ENCODE results near the gene SFXN5. TPM values are rescaled to one million over a fixed set of nuclear protein-coding genes. Genes with fewer than 3 reads are reported as not detected.

Gene SFXN5
- total RNA-seq, 1 experiment from 2014 or later, result 25.9 TPM

DNA sequence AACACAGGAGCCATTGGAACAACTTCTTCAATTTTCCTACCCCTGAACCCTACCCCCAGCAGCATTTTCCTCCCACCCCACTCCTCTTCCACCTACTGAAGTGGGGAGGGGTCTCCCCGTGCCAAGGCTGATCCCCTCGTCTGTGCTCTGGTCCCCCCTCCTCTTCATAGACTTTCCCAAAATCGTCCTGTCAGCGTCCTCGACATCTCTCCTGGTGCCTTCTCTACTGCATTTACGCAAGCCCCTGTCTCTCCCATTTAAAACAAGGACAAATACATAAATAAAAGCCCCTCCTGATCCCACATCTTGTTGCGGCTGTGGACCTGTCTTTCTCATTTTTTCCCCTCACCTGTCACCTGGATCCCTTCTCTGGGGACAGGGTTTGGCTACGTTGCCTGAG lies 112.0 kb downstream of the SFXN5 start:
- no peak for ATAC-seq
- Mint-ChIP-seq H3K4me3 (no peak overlapping the region), H3K27me3 (ENCODE audit: low read depth) (peaks cover 7% of the 10 kb centered on the region), H3K9me3 (no peaks in the 10 kb centered on the region), H3K36me3 (peaks cover 8% of the 10 kb centered on the region), H3K4me1 (peaks cover 49% of the 10 kb centered on the region), H3K27ac (0 out of 2 replicates have a peak overlapping the region, but pooled peaks have one; percentile 9)
- POLR2A ChIA-PET, result no interaction called here
- no peak for TF ChIP-seq HMGXB4 (CRISPR knock-in tag; IDR thresholded peaks at IDR 0.05)
- TF ChIP-seq TP53 (CRISPR knock-in tag; IDR thresholded peaks at IDR 0.05), result no peak
- no peak for TF ChIP-seq ATF1 (CRISPR knock-in tag; IDR thresholded peaks at IDR 0.05)
- TF ChIP-seq ZNF138 (CRISPR knock-in tag; conservative IDR thresholded peaks at IDR 0.05), result no peak
- no peak for TF ChIP-seq ESRRA (CRISPR knock-in tag; IDR thresholded peaks at IDR 0.05; ENCODE audit: borderline replicate concordance)
- no peak for TF ChIP-seq GTF2I (CRISPR knock-in tag; conservative IDR thresholded peaks at IDR 0.05)
- TF ChIP-seq, protein P1, sequence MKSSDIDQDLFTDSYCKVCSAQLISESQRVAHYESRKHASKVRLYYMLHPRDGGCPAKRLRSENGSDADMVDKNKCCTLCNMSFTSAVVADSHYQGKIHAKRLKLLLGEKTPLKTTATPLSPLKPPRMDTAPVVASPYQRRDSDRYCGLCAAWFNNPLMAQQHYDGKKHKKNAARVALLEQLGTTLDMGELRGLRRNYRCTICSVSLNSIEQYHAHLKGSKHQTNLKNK (CRISPR knock-in tag; IDR thresholded peaks at IDR 0.05), result no peak
- TF ChIP-seq GRHL2 (CRISPR knock-in tag; IDR thresholded peaks at IDR 0.05; ENCODE audit: insufficient replicate concordance, severe bottlenecking), result no peak
- no peak for TF ChIP-seq KAT7 (CRISPR knock-in tag; IDR thresholded peaks at IDR 0.05; ENCODE audit: borderline replicate concordance)
- no peak for TF ChIP-seq NR3C1 (CRISPR knock-in tag; conservative IDR thresholded peaks at IDR 0.05; ENCODE audit: low read depth)
- TF ChIP-seq ZNF396 (CRISPR knock-in tag; IDR thresholded peaks at IDR 0.05; ENCODE audit: borderline replicate concordance), result no peak
- no peak for TF ChIP-seq NFYB (CRISPR knock-in tag; conservative IDR thresholded peaks at IDR 0.05; ENCODE audit: low read depth)
- TF ChIP-seq CBFB (CRISPR knock-in tag; IDR thresholded peaks at IDR 0.05; ENCODE audit: low read depth), result no peak
- no peak for TF ChIP-seq MXD4 (CRISPR knock-in tag; IDR thresholded peaks at IDR 0.05; ENCODE audit: borderline replicate concordance)
- TF ChIP-seq IRF1 (CRISPR knock-in tag; IDR thresholded peaks at IDR 0.05), result no peak
- TF ChIP-seq TEAD4 (CRISPR knock-in tag; IDR thresholded peaks at IDR 0.05), result no peak
- CTCF ChIA-PET, result interaction anchor here (1.1 to 5.0 kb wide), 4 partner anchors 7 to 66 kb away, joined by 3 to 54 read pairs (median 8); no protein-coding TSS in a partner anchor
- DNase-seq (ENCODE audit: low spot score), result no peak

- POLR2A ChIA-PET, result no interaction called here
- H3K4me1 Mint-ChIP-seq, result peaks cover 45% of the 10 kb centered on the region
- H3K27ac Mint-ChIP-seq, result no peak overlapping the region
- TF ChIP-seq ZNF416 (CRISPR knock-in tag; IDR thresholded peaks at IDR 0.05) (no peak), ARID4B (CRISPR knock-in tag; IDR thresholded peaks at IDR 0.05; ENCODE audit: borderline replicate concordance) (no peak), HMGXB4 (CRISPR knock-in tag; IDR thresholded peaks at IDR 0.05) (no peak), NFATC4 (CRISPR knock-in tag; IDR thresholded peaks at IDR 0.05) (no peak), MYBL2 (CRISPR knock-in tag; IDR thresholded peaks at IDR 0.05) (no peak), ATF6 (CRISPR knock-in tag; IDR thresholded peaks at IDR 0.05) (no peak)
- TF ChIP-seq, protein P2, sequence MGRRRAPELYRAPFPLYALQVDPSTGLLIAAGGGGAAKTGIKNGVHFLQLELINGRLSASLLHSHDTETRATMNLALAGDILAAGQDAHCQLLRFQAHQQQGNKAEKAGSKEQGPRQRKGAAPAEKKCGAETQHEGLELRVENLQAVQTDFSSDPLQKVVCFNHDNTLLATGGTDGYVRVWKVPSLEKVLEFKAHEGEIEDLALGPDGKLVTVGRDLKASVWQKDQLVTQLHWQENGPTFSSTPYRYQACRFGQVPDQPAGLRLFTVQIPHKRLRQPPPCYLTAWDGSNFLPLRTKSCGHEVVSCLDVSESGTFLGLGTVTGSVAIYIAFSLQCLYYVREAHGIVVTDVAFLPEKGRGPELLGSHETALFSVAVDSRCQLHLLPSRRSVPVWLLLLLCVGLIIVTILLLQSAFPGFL (CRISPR knock-in tag; IDR thresholded peaks at IDR 0.05; ENCODE audit: borderline replicate concordance), result no peak
Observed at GRCh38 chr2:72958542-72959385, 112.7 kb downstream of the SFXN5 start.

More at GRCh38 chr2:72958542-72959385, 112.7 kb downstream of the SFXN5 start:
- CTCF ChIA-PET, result interaction anchor here (1.0 to 2.0 kb wide), 2 partner anchors 15 to 65 kb away, joined by 3 to 8 read pairs; no protein-coding TSS in a partner anchor
- no peak overlapping the region for H3K4me3 Mint-ChIP-seq
- ATAC-seq, result no peak
- H3K9me3 Mint-ChIP-seq, result no peaks in the 10 kb centered on the region
- H3K27me3 Mint-ChIP-seq (ENCODE audit: low read depth), result peaks cover under 1% of the 10 kb centered on the region; the same call in 1 of the 2 replicates
- H3K36me3 Mint-ChIP-seq, result peaks cover 8% of the 10 kb centered on the region
- DNase-seq (ENCODE audit: low spot score), result no peak
